ENCODE measurements around the gene VPS45.
"Not testable (repeated sequence)": the region's sequence is repeated elsewhere in the genome, so short reads cannot be mapped to it uniquely, and the experiment has no call there.

The VPS45 gene

GRCh38 chr1:150067184-150068108 is at the start of gene VPS45:
VPS45 (plus strand) TSS chr1:150067776; CDS start chr1:150067858, 82 bp downstream.
- peak; percentile 94 for DNase-seq

- no peak for DNase-seq
Observed at GRCh38 chr1:150018165-150018564, 49.4 kb upstream of the VPS45 start.

GRCh38 chr1:150020711-150021110 is 46.9 kb upstream of the VPS45 start:
- DNase-seq, result no peak

- DNase-seq, result no peak
Observed at GRCh38 chr1:150021191-150021694, 46.3 kb upstream of the VPS45 start.

GRCh38 chr1:150022357-150022756 is 45.2 kb upstream of the VPS45 start:
- no peak for DNase-seq

- DNase-seq, result no peak
Observed at GRCh38 chr1:150024156-150024555, 43.4 kb upstream of the VPS45 start.

GRCh38 chr1:150028322-150028721 is 39.3 kb upstream of the VPS45 start:
- DNase-seq, result no peak

GRCh38 chr1:150034336-150034735 is 33.2 kb upstream of the VPS45 start:
- DNase-seq, result no peak

GRCh38 chr1:150049926-150050325 is 17.6 kb upstream of the VPS45 start:
- no peak for DNase-seq

GRCh38 chr1:150051089-150051373 is 16.5 kb upstream of the VPS45 start:
- DNase-seq, result no peak

GRCh38 chr1:150051905-150052412 is 15.6 kb upstream of the VPS45 start:
- not testable (repeated sequence) for DNase-seq

- DNase-seq, result no peak
Observed at GRCh38 chr1:150053926-150054325, 13.7 kb upstream of the VPS45 start.

GRCh38 chr1:150055507-150055906 is 12.1 kb upstream of the VPS45 start:
- DNase-seq, result not testable (repeated sequence)

- DNase-seq, result no peak
Observed at GRCh38 chr1:150056407-150056806, 11.2 kb upstream of the VPS45 start.

- DNase-seq, result no peak
Observed at GRCh38 chr1:150060260-150060659, 7.3 kb upstream of the VPS45 start.

- no peak for DNase-seq
Observed at GRCh38 chr1:150061632-150062101, 5.9 kb upstream of the VPS45 start.

GRCh38 chr1:150062113-150062512 is 5.5 kb upstream of the VPS45 start:
- DNase-seq, result no peak

- DNase-seq, result peak; percentile 48
Observed at GRCh38 chr1:150065184-150065871, 2.2 kb upstream of the VPS45 start.

- DNase-seq, result no peak
Observed at GRCh38 chr1:150066328-150066727, 1.2 kb upstream of the VPS45 start.

- peak; percentile 62 for DNase-seq
Observed at GRCh38 chr1:150066838-150067183, 765 bp upstream of the VPS45 start.

GRCh38 chr1:150068109-150068435 is 496 bp downstream of the VPS45 start:
- DNase-seq, result no peak

GRCh38 chr1:150069923-150070322 is 2.3 kb downstream of the VPS45 start:
- DNase-seq, result no peak

- DNase-seq, result peak; percentile 14
Observed at GRCh38 chr1:150072959-150073358, 5.4 kb downstream of the VPS45 start.

- no peak for DNase-seq
Observed at GRCh38 chr1:150073516-150073915, 5.9 kb downstream of the VPS45 start.

Data from activated CD4-positive, alpha-beta T cell treated with anti-CD3 and anti-CD28 coated beads, Interleukin-10, Interleukin-2, amounts not matched to agents 100 ng/mL and 50 ng/mL, durations not matched to agents 16 hours and 8 hours (primary cell).